Right lobe of liver (tissue), 6 donors: ENCODE data around the gene ARHGEF19. TPM values are rescaled to one million over a fixed set of nuclear protein-coding genes. Genes with fewer than 3 reads are reported as not detected.

Experiments used
- ATAC-seq, 4 donors: fragments of 200-7000 bp; cut with Tn5 transposase; one replicate each; pipeline ENCODE4 v1.9.1; 2020; ENCODE audit warnings: mild to moderate bottlenecking in 4 of 4, moderate library complexity in 4 of 4
- DNase-seq, 3 donors: peaks; one replicate each; pipeline ENCODE4 v3.0.0-alpha.2; 2020
- H3K27ac ChIP-seq, 3 donors: fragments of 200-600 bp; one replicate each; pipeline ENCODE4 v1.8.0; 2022
- H3K27me3 ChIP-seq, 2 donors: fragments of 200-600 bp; one replicate each; pipeline ENCODE4 v1.8.0; 2022
- H3K36me3 ChIP-seq, 4 donors: fragments of 200-600 bp; sonication (generic) in 1 of 4; one replicate each; pipeline versions ENCODE4 v1.5.1 to v1.8.0; 2017 to 2022; ENCODE audit warnings: control low read depth in 1 of 4
- H3K4me1 ChIP-seq, 4 donors: fragments of 200-600 bp; sonication (generic) in 1 of 4; one replicate each; pipeline versions ENCODE4 v1.5.1 to v1.8.0; 2017 to 2022; ENCODE audit warnings: control low read depth in 1 of 4
- H3K4me3 ChIP-seq, 3 donors: fragments of 200-600 bp; one replicate each; pipeline ENCODE4 v1.8.0; 2022
- H3K9me3 ChIP-seq, 4 donors: fragments of 200-600 bp; sonication (generic) in 1 of 4; one replicate each; pipeline versions ENCODE4 v1.5.1 to v1.8.0; 2017 to 2022; ENCODE audit warnings: control low read depth in 1 of 4
- CTCF ChIP-seq, 4 donors: fragments of 200-600 bp in 3 of 4; fragments of 450-650 bp in 1 of 4; IDR thresholded peaks; one replicate each; pipeline versions ENCODE4 v1.5.1 to v1.8.0; 2016 to 2022; ENCODE audit warnings: antibody characterized with exemption in 4 of 4, mild to moderate bottlenecking in 2 of 4
- POLR2A ChIP-seq: fragments of 450-650 bp; IDR thresholded peaks from one replicate; pipeline ENCODE4 v1.6.1; 2017; ENCODE audit warnings: antibody characterized with exemption, mild to moderate bottlenecking
- WGBS: methylation state at CpG from one replicate; pipeline ENCODE4 v1.1.6; 2018; ENCODE audit warnings: low coverage, low lambda C conversion rate; ENCODE audit not compliant: insufficient coverage; ENCODE audit errors: missing lambda C conversion rate; 5-methylcytosine and 5-hydroxymethylcytosine counted together
- intact Hi-C, 2 donors: fragments of 100-400 bp; cut with DNase I; formaldehyde crosslinking; loops; one replicate each; pipeline versions ENCODE4 v1.11.2 to v1.14.1; 2022
- total RNA-seq, 6 experiments: library from RNA; depleted of rRNA in 2 of 6; stranded (reverse); fragments of >200 nt in 2 of 6; fragmentation: NEBNext Ultra II Directional in 3 of 6; extraction: Animal tissue kit (Norgen Biotek cat#: 25700) in 3 of 6; gene quantifications; one replicate each; pipeline versions ENCODE4 v1.1.0 to v1.2.4, GENCODE V29; 2016 to 2023
- donor health status: DM: no; HTN: yes; CAD: no.
- donor health status: DM: no; HTN: no; CAD: no.
- donor health status: DM: no; HTN: no; CAD: no.
- donor health status: DM: no; HTN: yes; CAD: no.
- donor health status: DM: no; HTN: yes; CAD: no.

The ARHGEF19 gene
- total RNA-seq, 6 experiments from 2014 or later = 0.31 to 2.8 (median 1.5) TPM

GRCh38 chr1:16231331-16232315, 19.2 kb upstream of the ARHGEF19 start:
- Histone ChIP-seq H3K9me3 (no peaks in the 10 kb centered on the region), H3K27ac (no peak overlapping the region), H3K4me1 (peaks cover 0 to 7% (median 0%) of the 10 kb centered on the region in 4 donors), H3K36me3 (no peaks in the 10 kb centered on the region), H3K27me3 (no peaks in the 10 kb centered on the region), H3K4me3 (no peak overlapping the region)
- no peak for TF ChIP-seq CTCF (IDR thresholded peaks at IDR 0.05)
- TF ChIP-seq POLR2A = no peak
- intact Hi-C loops = no loop called here
- ATAC-seq = no peak
- 80% methylated on average over 1 of the region's 35 CpGs for WGBS
- DNase-seq = peak in 1 of 3 donors; percentile 43

- ATAC-seq (no peak), DNase-seq (peak in 1 of 3 donors; percentile 41)
- H3K4me1 ChIP-seq = peaks cover 0 to 7% (median 0%) of the 10 kb centered on the region in 4 donors
- H3K27me3 ChIP-seq = no peaks in the 10 kb centered on the region
- H3K4me3 ChIP-seq = no peak overlapping the region
- no peaks in the 10 kb centered on the region for H3K9me3 ChIP-seq
- TF ChIP-seq POLR2A (no peak), CTCF (IDR thresholded peaks at IDR 0.05) (no peak)
- H3K27ac ChIP-seq = no peak overlapping the region
- WGBS = 87% methylated on average over 8 of the region's 13 CpGs
- H3K36me3 ChIP-seq = no peaks in the 10 kb centered on the region
- intact Hi-C loops = no loop called here
Measured at GRCh38 chr1:16230744-16231143, 18.3 kb upstream of the ARHGEF19 start.

- no peak overlapping the region for H3K4me3 ChIP-seq
- intact Hi-C loops = no loop called here
- no peaks in the 10 kb centered on the region for H3K27me3 ChIP-seq
- no CpG with 5 or more reads among the region's 13 CpGs for WGBS
- H3K27ac ChIP-seq = no peak overlapping the region
- peak in 1 of 3 donors; percentile 30 for DNase-seq
- no peak for ATAC-seq
- H3K9me3 ChIP-seq = no peaks in the 10 kb centered on the region
- H3K4me1 ChIP-seq = peaks cover 0 to 7% (median 0%) of the 10 kb centered on the region in 4 donors
- no peaks in the 10 kb centered on the region for H3K36me3 ChIP-seq
- TF ChIP-seq POLR2A (no peak), CTCF (IDR thresholded peaks at IDR 0.05) (no peak)
Measured at GRCh38 chr1:16229976-16230740, 17.7 kb upstream of the ARHGEF19 start.

- H3K36me3 ChIP-seq = no peaks in the 10 kb centered on the region
- no peak overlapping the region for H3K27ac ChIP-seq
- intact Hi-C loops = no loop called here
- peak; percentile 86 to 93 (median 90) for DNase-seq
- no peaks in the 10 kb centered on the region for H3K9me3 ChIP-seq
- WGBS = 17% methylated on average over 7 of the region's 46 CpGs
- H3K27me3 ChIP-seq = no peaks in the 10 kb centered on the region
- TF ChIP-seq POLR2A (peak; percentile 53), CTCF (IDR thresholded peaks at IDR 0.05) (no peak)
- peak overlapping the region; percentile 33 to 51 (median 47) for H3K4me3 ChIP-seq
- peak; percentile 96 to 98 (median 97) for ATAC-seq
- H3K4me1 ChIP-seq = peaks cover 0 to 7% (median 0%) of the 10 kb centered on the region in 4 donors
Measured at GRCh38 chr1:16226490-16227179, 14.2 kb upstream of the ARHGEF19 start.
